SIG-M5 (cell line): Measurements from ENCODE around the gene PDE4D.
"Not testable (repeated sequence)": the region's sequence is repeated elsewhere in the genome, so short reads cannot be mapped to it uniquely, and the experiment has no call there.

ENCODE experiments used
- DNase-seq: peaks from one replicate; lab custom pipeline; 2025; lab: John Stamatoyannopoulos, UW

The PDE4D gene

GRCh38 chr5:59464969-59465368 is 428.6 kb downstream of the PDE4D start:
- no peak for DNase-seq

- not testable (repeated sequence) for DNase-seq
These were observed 429.8 kb downstream of the PDE4D start for GRCh38 chr5:59463618-59464166.

GRCh38 chr5:59462956-59463355 is 430.6 kb downstream of the PDE4D start:
- DNase-seq = no peak

- no peak for DNase-seq
These were observed 433.0 kb downstream of the PDE4D start for GRCh38 chr5:59460368-59461153.

- DNase-seq = no peak
These were observed 434.4 kb downstream of the PDE4D start for GRCh38 chr5:59458966-59459729.

- no peak for DNase-seq
These were observed 435.2 kb downstream of the PDE4D start for GRCh38 chr5:59458321-59458720.

GRCh38 chr5:59449905-59450644 is 443.5 kb downstream of the PDE4D start:
- no peak for DNase-seq

GRCh38 chr5:59446356-59446755 is 447.2 kb downstream of the PDE4D start:
- DNase-seq = no peak

- DNase-seq = no peak
These were observed 447.8 kb downstream of the PDE4D start for GRCh38 chr5:59445741-59446140.

GRCh38 chr5:59439303-59439702 is 454.2 kb downstream of the PDE4D start:
- DNase-seq = no peak

- DNase-seq = no peak
These were observed 456.4 kb downstream of the PDE4D start for GRCh38 chr5:59437176-59437575.

- DNase-seq = no peak
These were observed 457.0 kb downstream of the PDE4D start for GRCh38 chr5:59436364-59437148.

GRCh38 chr5:59433174-59433573 is 460.4 kb downstream of the PDE4D start:
- no peak for DNase-seq

GRCh38 chr5:59430066-59430685 is 463.4 kb downstream of the PDE4D start:
- no peak for DNase-seq

- no peak for DNase-seq
These were observed 465.1 kb downstream of the PDE4D start for GRCh38 chr5:59428391-59428790.

GRCh38 chr5:59424515-59424914 is 469.0 kb downstream of the PDE4D start:
- DNase-seq = no peak

GRCh38 chr5:59423021-59423420 is 470.5 kb downstream of the PDE4D start:
- DNase-seq = no peak

- no peak for DNase-seq
These were observed 471.3 kb downstream of the PDE4D start for GRCh38 chr5:59421986-59422941.

GRCh38 chr5:59420596-59420995 is 472.9 kb downstream of the PDE4D start:
- DNase-seq = no peak

GRCh38 chr5:59418808-59419207 is 474.7 kb downstream of the PDE4D start:
- no peak for DNase-seq
